Tongue (tissue), 2 donors: Measurements from ENCODE around the gene SLAIN1. TPM values are rescaled to one million over a fixed set of nuclear protein-coding genes. Genes with fewer than 3 reads are reported as not detected.

Experiments
- DNase-seq: peaks from one replicate; pipeline ENCODE4 v3.0.0-alpha.2; 2015
- total RNA-seq: library from RNA; depleted of rRNA; stranded (reverse); fragments of >200 nt; gene quantifications from one replicate; pipeline ENCODE4 v1.2.3, GENCODE V29; 2014

SLAIN1 gene
- total RNA-seq, 1 donor from 2014 or later = 8.9 TPM

GRCh38 chr13:77751513-77752456, 54.3 kb downstream of the SLAIN1 start:
- DNase-seq = peak; percentile 82

GRCh38 chr13:77752512-77753069, 55.1 kb downstream of the SLAIN1 start:
- no peak for DNase-seq

GRCh38 chr13:77760893-77761292, 63.4 kb downstream of the SLAIN1 start:
- DNase-seq = no peak

- DNase-seq = no peak
Measured at GRCh38 chr13:77767413-77767812, 69.9 kb downstream of the SLAIN1 start.

GRCh38 chr13:77774181-77774580, 76.7 kb downstream of the SLAIN1 start:
- DNase-seq = no peak

- no peak for DNase-seq
Measured at GRCh38 chr13:77776704-77777103, 79.2 kb downstream of the SLAIN1 start.

- peak; percentile 85 for DNase-seq
Measured at GRCh38 chr13:77779552-77780272, 82.2 kb downstream of the SLAIN1 start.

- no peak for DNase-seq
Measured at GRCh38 chr13:77781808-77782207, 84.3 kb downstream of the SLAIN1 start.

- no peak for DNase-seq
Measured at GRCh38 chr13:77784515-77784914, 87.0 kb downstream of the SLAIN1 start.

GRCh38 chr13:77786695-77787287, 89.3 kb downstream of the SLAIN1 start:
- peak; percentile 14 for DNase-seq

- DNase-seq = no peak
Measured at GRCh38 chr13:77789376-77789775, 91.9 kb downstream of the SLAIN1 start.

GRCh38 chr13:77800219-77800618, 102.7 kb downstream of the SLAIN1 start:
- DNase-seq = peak; percentile 21

- DNase-seq = peak; percentile 72
Measured at GRCh38 chr13:77806518-77806917, 109.0 kb downstream of the SLAIN1 start.

- no peak for DNase-seq
Measured at GRCh38 chr13:77807431-77808135, 110.1 kb downstream of the SLAIN1 start.

GRCh38 chr13:77810430-77810829, 112.9 kb downstream of the SLAIN1 start:
- DNase-seq = no peak

GRCh38 chr13:77810878-77811277, 113.4 kb downstream of the SLAIN1 start:
- no peak for DNase-seq

GRCh38 chr13:77811381-77811780, 113.9 kb downstream of the SLAIN1 start:
- no peak for DNase-seq

- DNase-seq = no peak
Measured at GRCh38 chr13:77811981-77812380, 114.5 kb downstream of the SLAIN1 start.
